SU-DHL-6 (cell line): Measurements from ENCODE around the gene ITIH4.

Source experiments
- H2AFZ ChIP-seq: fragments of 200-600 bp; sonication (generic); 2 replicates; pipeline ENCODE4 v1.6.1; 2014; ENCODE audit warnings: low read depth, mild to moderate bottlenecking, moderate library complexity, mixed read lengths, antibody characterized with exemption, low read length; ENCODE audit not compliant: severe bottlenecking
- H3F3A ChIP-seq: fragments of 200-600 bp; shearing (Covaris generic); 2 replicates; pipeline ENCODE4 v1.6.0; 2016; ENCODE audit warnings: antibody characterized with exemption, mild to moderate bottlenecking; ENCODE audit not compliant: insufficient read depth
- H3K27ac ChIP-seq: fragments of 200-600 bp; sonication (generic); 2 replicates; pipeline ENCODE4 v1.5.1; 2016; ENCODE audit warnings: low read depth, mild to moderate bottlenecking, low read length, moderate library complexity, mixed read lengths
- H3K27me3 ChIP-seq: fragments of 200-600 bp; sonication (generic), shearing (Covaris generic); 2 replicates; pipeline ENCODE4 v1.6.0; 2014; ENCODE audit warnings: mild to moderate bottlenecking, low read length
- H3K36me3 ChIP-seq: fragments of 200-600 bp; sonication (generic); 2 replicates; pipeline ENCODE4 v1.6.1; 2014; ENCODE audit warnings: mild to moderate bottlenecking, low read length, mixed read lengths
- H3K4me2 ChIP-seq: fragments of 300-600, 200-600 bp; shearing (Covaris generic), sonication (generic); 2 replicates; pipeline ENCODE4 v1.6.0; 2014; ENCODE audit warnings: low read length, low read depth, mild to moderate bottlenecking; ENCODE audit not compliant: poor library complexity, severe bottlenecking
- H3K4me3 ChIP-seq: fragments of 200-600 bp; sonication (generic); 2 replicates; pipeline ENCODE4 v1.5.1; 2014; ENCODE audit warnings: antibody characterized with exemption, low read length, mild to moderate bottlenecking, mixed read lengths; ENCODE audit not compliant: insufficient read depth, poor library complexity, severe bottlenecking
- H3K79me2 ChIP-seq: fragments of 200-600 bp; sonication (generic); 2 replicates; pipeline ENCODE4 v1.6.1; 2014; ENCODE audit warnings: mild to moderate bottlenecking, low read length, moderate library complexity; ENCODE audit not compliant: insufficient read depth
- H3K9ac ChIP-seq: fragments of 200-600 bp; sonication (generic); 2 replicates; pipeline ENCODE4 v1.7.0; 2014; ENCODE audit warnings: mild to moderate bottlenecking, low read length
- H3K9me2 ChIP-seq: fragments of 200-600 bp; sonication (generic); replicated peaks from 2 replicates; pipeline ENCODE4 v1.6.1; 2014; ENCODE audit warnings: low read length; ENCODE audit not compliant: insufficient read depth
- H3K9me3 ChIP-seq: fragments of 200-600 bp; sonication (generic); 2 replicates; pipeline ENCODE4 v1.6.1; 2014; ENCODE audit warnings: low read length, mixed read lengths; ENCODE audit not compliant: insufficient read depth
- H4K20me1 ChIP-seq: fragments of 200-600 bp; sonication (generic); 2 replicates; pipeline ENCODE4 v1.6.1; 2014; ENCODE audit warnings: low read depth, mild to moderate bottlenecking, antibody characterized with exemption, low read length, moderate library complexity, mixed read lengths
- CTCF ChIP-seq: fragments of 200-600 bp; sonication (generic); IDR thresholded peaks from one replicate; pipeline ENCODE4 v1.5.1; 2017; ENCODE audit warnings: antibody characterized with exemption, mild to moderate bottlenecking, low read length, moderate library complexity; ENCODE audit not compliant: insufficient read depth, poor library complexity, severe bottlenecking
- EZH2phosphoT487 ChIP-seq: fragments of 200-600 bp; sonication (generic), shearing (Covaris generic); conservative IDR thresholded peaks from 2 replicates; pipeline ENCODE4 v1.6.1; 2018; ENCODE audit warnings: mild to moderate bottlenecking, antibody characterized with exemption, low read length, moderate library complexity, mixed read lengths

ITIH4 gene

GRCh38 chr3:52791366-52791765 is 39.1 kb downstream of the ITIH4 start:
- H3K36me3 ChIP-seq, result no peaks in the 10 kb centered on the region
- H3K9me2 ChIP-seq, result no peaks in the 10 kb centered on the region
- TF ChIP-seq EZH2phosphoT487 (no peak), CTCF (no peak)
- no peaks in the 10 kb centered on the region for H3F3A ChIP-seq
- H3K27ac ChIP-seq, result no peak overlapping the region
- H2AFZ ChIP-seq, result no peak overlapping the region
- no peaks in the 10 kb centered on the region for H3K79me2 ChIP-seq
- no peak overlapping the region for H3K9ac ChIP-seq
- no peaks in the 10 kb centered on the region for H4K20me1 ChIP-seq
- H3K4me3 ChIP-seq, result no peak overlapping the region
- no peaks in the 10 kb centered on the region for H3K27me3 ChIP-seq
- H3K9me3 ChIP-seq, result no peaks in the 10 kb centered on the region
- no peak overlapping the region for H3K4me2 ChIP-seq

GRCh38 chr3:52790741-52791140 is 39.7 kb downstream of the ITIH4 start:
- Histone ChIP-seq H3K9me3 (no peaks in the 10 kb centered on the region), H3K4me3 (no peak overlapping the region), H3K36me3 (no peaks in the 10 kb centered on the region), H3K27ac (no peak overlapping the region), H4K20me1 (no peaks in the 10 kb centered on the region), H3K27me3 (no peaks in the 10 kb centered on the region), H3K9ac (no peak overlapping the region), H3K4me2 (no peak overlapping the region), H3K79me2 (no peaks in the 10 kb centered on the region), H2AFZ (no peak overlapping the region), H3F3A (no peaks in the 10 kb centered on the region), H3K9me2 (no peaks in the 10 kb centered on the region)
- TF ChIP-seq EZH2phosphoT487 (no peak), CTCF (no peak)

GRCh38 chr3:52790337-52790736 is 40.1 kb downstream of the ITIH4 start:
- no peaks in the 10 kb centered on the region for H3K79me2 ChIP-seq
- no peaks in the 10 kb centered on the region for H3K27me3 ChIP-seq
- H3K4me2 ChIP-seq, result no peak overlapping the region
- no peaks in the 10 kb centered on the region for H4K20me1 ChIP-seq
- H3F3A ChIP-seq, result no peaks in the 10 kb centered on the region
- no peak overlapping the region for H3K27ac ChIP-seq
- no peak overlapping the region for H3K9ac ChIP-seq
- no peak overlapping the region for H2AFZ ChIP-seq
- no peaks in the 10 kb centered on the region for H3K9me2 ChIP-seq
- no peaks in the 10 kb centered on the region for H3K36me3 ChIP-seq
- TF ChIP-seq CTCF (no peak), EZH2phosphoT487 (no peak)
- H3K9me3 ChIP-seq, result no peaks in the 10 kb centered on the region
- no peak overlapping the region for H3K4me3 ChIP-seq

GRCh38 chr3:52789746-52790040 is 40.8 kb downstream of the ITIH4 start:
- H3K4me3 ChIP-seq, result no peak overlapping the region
- no peak overlapping the region for H3K27ac ChIP-seq
- H3K79me2 ChIP-seq, result no peaks in the 10 kb centered on the region
- no peaks in the 10 kb centered on the region for H4K20me1 ChIP-seq
- TF ChIP-seq CTCF, result no peak
- TF ChIP-seq EZH2phosphoT487, result no peak
- H2AFZ ChIP-seq, result no peak overlapping the region
- no peaks in the 10 kb centered on the region for H3F3A ChIP-seq
- H3K9me3 ChIP-seq, result no peaks in the 10 kb centered on the region
- H3K36me3 ChIP-seq, result no peaks in the 10 kb centered on the region
- H3K27me3 ChIP-seq, result no peaks in the 10 kb centered on the region
- no peak overlapping the region for H3K4me2 ChIP-seq
- no peak overlapping the region for H3K9ac ChIP-seq
- no peaks in the 10 kb centered on the region for H3K9me2 ChIP-seq
